ENCODE results near the gene CCNI. TPM values are rescaled to one million over a fixed set of nuclear protein-coding genes. Genes with fewer than 3 reads are reported as not detected.
A peak's percentile ranks its signal among the peaks of the same experiment; 100 is the strongest.

CCNI gene
- total and polyA plus RNA-seq, 5 donors from 2014 or later, result 359 to 431 (median 404) TPM

DNA sequence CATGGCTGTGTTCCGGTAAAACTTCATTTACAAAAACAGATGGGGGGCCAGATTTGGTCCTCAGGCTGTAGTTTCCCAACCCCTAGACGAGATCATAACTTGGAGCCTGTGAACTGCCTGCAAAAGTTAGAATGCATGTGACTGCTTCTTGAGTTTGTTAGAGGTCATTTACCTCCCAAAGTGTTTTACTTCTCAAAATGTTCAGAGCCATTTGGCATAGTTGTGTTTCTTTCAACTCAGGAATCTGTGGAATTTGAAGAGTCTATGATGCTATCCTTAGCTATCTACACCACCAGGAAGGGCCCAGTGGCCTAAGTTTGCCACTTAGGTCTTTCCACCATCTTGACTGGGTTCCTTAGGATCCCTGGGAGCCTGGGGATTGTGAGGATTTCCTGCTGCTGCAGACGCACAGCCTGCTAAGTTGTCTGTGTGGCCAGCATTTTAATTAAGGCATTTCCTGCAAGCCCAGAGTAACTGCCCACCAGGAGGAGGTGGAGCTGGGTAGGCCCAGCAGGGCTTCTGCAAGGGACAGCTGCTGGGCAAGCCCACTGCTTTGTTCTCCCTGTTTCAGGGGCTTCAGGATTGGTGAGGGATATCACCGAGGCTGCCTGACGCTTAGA, 53.1 kb downstream of the CCNI start:
- Histone ChIP-seq H3K9me3 (ENCODE audit: control insufficient read depth in 2 of 2, low read length in 2 of 2) (no peaks in the 10 kb centered on the region), H3K27ac (ENCODE audit: insufficient read depth, low read length, poor library complexity, severe bottlenecking) (no peak overlapping the region), H3K27me3 (ENCODE audit: control insufficient read depth, insufficient read depth, low read length) (no peaks in the 10 kb centered on the region), H3K36me3 (ENCODE audit: control insufficient read depth, insufficient read depth, low read length) (peaks cover 34% of the 10 kb centered on the region), H3K4me3 (ENCODE audit: low read depth, low read length) (no peak overlapping the region), H3K4me1 (ENCODE audit: control insufficient read depth, insufficient read depth, low read length, poor library complexity, severe bottlenecking) (peaks cover 3% of the 10 kb centered on the region)
- Mint-ChIP-seq H3K4me3 (no peak overlapping the region), H3K36me3 (peaks cover 52% of the 10 kb centered on the region), H3K27me3 (no peaks in the 10 kb centered on the region), H3K4me1 (peaks cover 0 to 15% (median 7%) of the 10 kb centered on the region in 4 donors), H3K9me3 (no peaks in the 10 kb centered on the region), H3K27ac (peak overlapping the region in 1 of 3 donors; percentile 26)
- DNase-seq (no peak), ATAC-seq (ENCODE audit: low read depth in 2 of 2) (no peak)

- no peak overlapping the region for H3K4me3 ChIP-seq (ENCODE audit: low read depth, low read length)
- ATAC-seq (ENCODE audit: low read depth in 2 of 2) (no peak), DNase-seq (no peak)
- no peaks in the 10 kb centered on the region for H3K9me3 Mint-ChIP-seq
- H3K4me1 Mint-ChIP-seq, result peaks cover 0 to 8% (median 4%) of the 10 kb centered on the region in 4 donors
- peaks cover 34% of the 10 kb centered on the region for H3K36me3 ChIP-seq (ENCODE audit: control insufficient read depth, insufficient read depth, low read length)
- H3K9me3 ChIP-seq (ENCODE audit: control insufficient read depth in 2 of 2, low read length in 2 of 2), result no peaks in the 10 kb centered on the region
- H3K27me3 Mint-ChIP-seq, result no peaks in the 10 kb centered on the region
- H3K4me3 Mint-ChIP-seq, result no peak overlapping the region
- H3K27me3 ChIP-seq (ENCODE audit: control insufficient read depth, insufficient read depth, low read length), result no peaks in the 10 kb centered on the region
- no peak overlapping the region for H3K27ac ChIP-seq (ENCODE audit: insufficient read depth, low read length, poor library complexity, severe bottlenecking)
- H3K36me3 Mint-ChIP-seq, result peaks cover 51% of the 10 kb centered on the region
- H3K27ac Mint-ChIP-seq, result no peak overlapping the region
- H3K4me1 ChIP-seq (ENCODE audit: control insufficient read depth, insufficient read depth, low read length, poor library complexity, severe bottlenecking), result no peaks in the 10 kb centered on the region
Measured at GRCh38 chr4:77021614-77022089, 54.1 kb downstream of the CCNI start.

GRCh38 chr4:77020017-77020416, 55.8 kb downstream of the CCNI start:
- no peaks in the 10 kb centered on the region for H3K27me3 ChIP-seq (ENCODE audit: control insufficient read depth, insufficient read depth, low read length)
- H3K9me3 ChIP-seq (ENCODE audit: control insufficient read depth in 2 of 2, low read length in 2 of 2), result no peaks in the 10 kb centered on the region
- Mint-ChIP-seq H3K36me3 (peaks cover 43% of the 10 kb centered on the region), H3K27me3 (no peaks in the 10 kb centered on the region), H3K9me3 (no peaks in the 10 kb centered on the region), H3K27ac (peak overlapping the region in 1 of 3 donors; percentile 35), H3K4me1 (peaks cover 0 to 4% (median 0%) of the 10 kb centered on the region in 4 donors), H3K4me3 (no peak overlapping the region)
- H3K4me1 ChIP-seq (ENCODE audit: control insufficient read depth, insufficient read depth, low read length, poor library complexity, severe bottlenecking), result no peaks in the 10 kb centered on the region
- ATAC-seq (ENCODE audit: low read depth in 2 of 2), result no peak
- no peak for DNase-seq
- H3K36me3 ChIP-seq (ENCODE audit: control insufficient read depth, insufficient read depth, low read length), result peaks cover 33% of the 10 kb centered on the region
- no peak overlapping the region for H3K27ac ChIP-seq (ENCODE audit: insufficient read depth, low read length, poor library complexity, severe bottlenecking)
- H3K4me3 ChIP-seq (ENCODE audit: low read depth, low read length), result no peak overlapping the region

DNA sequence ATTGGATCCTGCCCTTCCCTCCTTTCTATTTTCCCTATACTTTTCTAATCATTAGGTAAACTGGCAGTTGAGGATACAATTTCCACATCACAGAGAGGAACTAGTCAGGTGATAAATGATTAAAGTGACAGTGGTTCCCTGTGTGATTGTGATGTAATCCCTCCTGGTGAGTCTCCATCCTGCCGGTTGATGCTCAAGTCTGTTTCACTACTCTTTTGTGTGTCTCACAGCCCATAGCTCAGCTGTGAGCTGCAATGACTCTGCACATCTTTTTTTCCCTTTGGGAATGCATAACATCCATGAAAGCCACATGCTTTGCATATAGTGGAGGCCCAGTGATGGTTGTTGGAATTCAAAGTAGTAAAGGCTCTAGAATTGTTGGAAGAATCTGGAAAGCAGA, 60.4 kb downstream of the CCNI start:
- H3K4me1 ChIP-seq (ENCODE audit: control insufficient read depth, insufficient read depth, low read length, poor library complexity, severe bottlenecking), result peaks cover 12% of the 10 kb centered on the region
- H3K9me3 ChIP-seq (ENCODE audit: control insufficient read depth in 2 of 2, low read length in 2 of 2), result no peaks in the 10 kb centered on the region
- Mint-ChIP-seq H3K36me3 (peaks cover 23% of the 10 kb centered on the region), H3K27me3 (no peaks in the 10 kb centered on the region), H3K4me1 (peaks cover 12 to 32% (median 22%) of the 10 kb centered on the region in 4 donors), H3K4me3 (no peak overlapping the region), H3K27ac (no peak overlapping the region), H3K9me3 (no peaks in the 10 kb centered on the region)
- no peaks in the 10 kb centered on the region for H3K27me3 ChIP-seq (ENCODE audit: control insufficient read depth, insufficient read depth, low read length)
- DNase-seq (no peak), ATAC-seq (ENCODE audit: low read depth in 2 of 2) (no peak)
- H3K27ac ChIP-seq (ENCODE audit: insufficient read depth, low read length, poor library complexity, severe bottlenecking), result no peak overlapping the region
- H3K4me3 ChIP-seq (ENCODE audit: low read depth, low read length), result no peak overlapping the region
- H3K36me3 ChIP-seq (ENCODE audit: control insufficient read depth, insufficient read depth, low read length), result peaks cover 17% of the 10 kb centered on the region

DNA sequence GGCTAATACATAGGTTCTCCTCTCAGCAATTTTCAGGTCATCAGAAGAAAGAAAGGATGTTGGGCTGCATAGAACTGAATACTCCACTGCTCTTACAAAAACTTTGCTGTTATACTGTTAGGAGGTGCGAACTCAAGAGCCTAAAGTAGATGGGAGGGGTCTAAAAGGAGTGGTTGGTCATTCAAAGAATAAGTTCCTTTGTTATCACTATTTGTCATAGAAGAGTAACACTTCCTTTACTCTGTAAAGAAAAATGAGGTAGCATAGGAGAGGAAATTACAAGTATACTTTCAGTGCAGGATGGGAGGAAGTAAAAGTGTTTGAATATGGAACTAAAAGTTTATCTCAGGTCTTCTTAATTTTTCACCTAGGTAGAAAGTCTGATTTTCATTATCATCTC, 61.5 kb downstream of the CCNI start:
- Histone ChIP-seq H3K4me3 (ENCODE audit: low read depth, low read length) (no peak overlapping the region), H3K4me1 (ENCODE audit: control insufficient read depth, insufficient read depth, low read length, poor library complexity, severe bottlenecking) (peaks cover 17% of the 10 kb centered on the region), H3K36me3 (ENCODE audit: control insufficient read depth, insufficient read depth, low read length) (peaks cover 8% of the 10 kb centered on the region), H3K9me3 (ENCODE audit: control insufficient read depth in 2 of 2, low read length in 2 of 2) (no peaks in the 10 kb centered on the region), H3K27ac (ENCODE audit: insufficient read depth, low read length, poor library complexity, severe bottlenecking) (no peak overlapping the region), H3K27me3 (ENCODE audit: control insufficient read depth, insufficient read depth, low read length) (no peaks in the 10 kb centered on the region)
- Mint-ChIP-seq H3K4me3 (no peak overlapping the region), H3K27me3 (no peaks in the 10 kb centered on the region), H3K4me1 (peaks cover 16 to 36% (median 27%) of the 10 kb centered on the region in 4 donors), H3K9me3 (no peaks in the 10 kb centered on the region), H3K27ac (peak overlapping the region in 1 of 3 donors; percentile 8), H3K36me3 (peaks cover 13% of the 10 kb centered on the region)
- ATAC-seq (ENCODE audit: low read depth in 2 of 2) (no peak), DNase-seq (peak in 1 of 3 donors; percentile 29)

GRCh38 chr4:77012726-77013125, 63.1 kb downstream of the CCNI start:
- Mint-ChIP-seq H3K4me3 (no peak overlapping the region), H3K36me3 (peaks cover 7% of the 10 kb centered on the region), H3K4me1 (peaks cover 27 to 51% (median 39%) of the 10 kb centered on the region in 4 donors), H3K27ac (peak overlapping the region in 1 of 3 donors; percentile 28), H3K27me3 (no peaks in the 10 kb centered on the region), H3K9me3 (no peaks in the 10 kb centered on the region)
- H3K27ac ChIP-seq (ENCODE audit: insufficient read depth, low read length, poor library complexity, severe bottlenecking), result no peak overlapping the region
- no peaks in the 10 kb centered on the region for H3K27me3 ChIP-seq (ENCODE audit: control insufficient read depth, insufficient read depth, low read length)
- H3K9me3 ChIP-seq (ENCODE audit: control insufficient read depth in 2 of 2, low read length in 2 of 2), result no peaks in the 10 kb centered on the region
- H3K4me3 ChIP-seq (ENCODE audit: low read depth, low read length), result no peak overlapping the region
- no peak for DNase-seq
- peaks cover 5% of the 10 kb centered on the region for H3K36me3 ChIP-seq (ENCODE audit: control insufficient read depth, insufficient read depth, low read length)
- no peak for ATAC-seq (ENCODE audit: low read depth in 2 of 2)
- peaks cover 32% of the 10 kb centered on the region for H3K4me1 ChIP-seq (ENCODE audit: control insufficient read depth, insufficient read depth, low read length, poor library complexity, severe bottlenecking)

DNA sequence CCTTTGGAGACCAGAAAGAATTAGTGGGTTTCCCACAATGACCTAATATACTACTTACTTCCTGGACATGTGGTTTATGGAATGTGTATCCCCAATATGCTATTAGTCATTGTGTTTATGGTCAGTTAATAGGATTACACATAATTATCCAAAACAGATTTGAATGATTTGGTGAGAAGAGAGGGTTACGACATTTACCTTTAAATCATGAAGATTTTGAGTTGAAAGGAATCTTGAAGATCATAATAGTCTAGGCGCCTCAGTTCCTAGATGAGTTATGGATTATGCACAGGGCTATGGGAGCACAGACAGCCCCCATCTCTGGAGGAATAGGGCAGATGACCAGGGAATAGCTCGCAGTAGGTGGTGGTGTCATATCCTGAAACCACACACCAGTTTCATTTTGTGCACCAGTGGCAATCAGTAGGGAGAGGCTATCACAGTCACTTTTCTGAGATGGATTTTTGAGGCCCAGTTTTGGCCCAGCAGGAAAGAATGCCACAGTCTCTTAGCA, 64.9 kb downstream of the CCNI start:
- Histone ChIP-seq H3K36me3 (ENCODE audit: control insufficient read depth, insufficient read depth, low read length) (peaks cover 5% of the 10 kb centered on the region), H3K4me1 (ENCODE audit: control insufficient read depth, insufficient read depth, low read length, poor library complexity, severe bottlenecking) (peaks cover 41% of the 10 kb centered on the region), H3K9me3 (ENCODE audit: control insufficient read depth in 2 of 2, low read length in 2 of 2) (no peaks in the 10 kb centered on the region), H3K27ac (ENCODE audit: insufficient read depth, low read length, poor library complexity, severe bottlenecking) (no peak overlapping the region), H3K4me3 (ENCODE audit: low read depth, low read length) (no peak overlapping the region), H3K27me3 (ENCODE audit: control insufficient read depth, insufficient read depth, low read length) (no peaks in the 10 kb centered on the region)
- ATAC-seq (ENCODE audit: low read depth in 2 of 2) (no peak), DNase-seq (no peak)
- Mint-ChIP-seq H3K27ac (peak overlapping the region in 1 of 3 donors; percentile 90), H3K4me3 (no peak overlapping the region), H3K36me3 (peaks cover 4% of the 10 kb centered on the region), H3K27me3 (no peaks in the 10 kb centered on the region), H3K4me1 (peaks cover 37 to 61% (median 50%) of the 10 kb centered on the region in 4 donors), H3K9me3 (no peaks in the 10 kb centered on the region)

All from CD4-positive, CD25-positive, alpha-beta regulatory T cell (primary cell).